Transverse colon (tissue), 4 donors: ENCODE data around the gene UQCR11.

Source experiments
- CTCF ChIP-seq, 5 experiments: fragments of 200-600 bp in 3 of 5; fragments of 450-650 bp in 2 of 5; sonication (generic) in 3 of 5; IDR thresholded peaks; 1 replicate in 2 of 5; 2 replicates in 3 of 5; pipeline ENCODE4 v1.5.1; 2016 to 2017; ENCODE audit warnings: antibody characterized with exemption in 5 of 5, inconsistent platforms in 3 of 5, mild to moderate bottlenecking in 2 of 5, moderate library complexity in 1 of 5
- POLR2A ChIP-seq: fragments of 450-650 bp; IDR thresholded peaks from one replicate; pipeline ENCODE4 v1.6.1; 2016; ENCODE audit warnings: antibody characterized with exemption, mild to moderate bottlenecking, moderate library complexity
- POLR2AphosphoS5 ChIP-seq, 3 donors: sonication (generic); formaldehyde crosslinking; IDR thresholded peaks; one replicate each; pipeline ENCODE4 v1.6.1; 2016; ENCODE audit warnings: antibody characterized with exemption in 3 of 3

- no peak for TF ChIP-seq POLR2AphosphoS5 (IDR thresholded peaks at IDR 0.05)
- TF ChIP-seq CTCF (IDR thresholded peaks at IDR 0.05), result no peak
- no peak for TF ChIP-seq POLR2A
Measured at GRCh38 chr19:1651568-1652291, 46.5 kb upstream of the UQCR11 start.
